ENCODE results near the gene KRT9. TPM values are rescaled to one million over a fixed set of nuclear protein-coding genes. Genes with fewer than 3 reads are reported as not detected.
A peak's percentile ranks its signal among the peaks of the same experiment; 100 is the strongest.
"Not testable (repeated sequence)": the region's sequence is repeated elsewhere in the genome, so short reads cannot be mapped to it uniquely, and the experiment has no call there.

Gene KRT9
- total RNA-seq, 1 experiment from 2014 or later, result not detected

- Histone ChIP-seq H3K4me3 (ENCODE audit: insufficient read depth, low read depth, low read length) (no peak overlapping the region), H3K36me3 (replicated peaks; ENCODE audit: control insufficient read depth, insufficient read depth, low read length) (no peaks in the 10 kb centered on the region), H3K27me3 (ENCODE audit: control insufficient read depth, insufficient read depth, low read length) (peaks cover 5% of the 10 kb centered on the region)
- no peak for DNase-seq
Observed at GRCh38 chr17:41549596-41550039, 22.2 kb downstream of the KRT9 start.

GRCh38 chr17:41548844-41549595 lies 22.8 kb downstream of the KRT9 start:
- Histone ChIP-seq H3K36me3 (replicated peaks; ENCODE audit: control insufficient read depth, insufficient read depth, low read length) (no peaks in the 10 kb centered on the region), H3K4me3 (ENCODE audit: insufficient read depth, low read depth, low read length) (peak overlapping the region; percentile 7; the same call in 1 of the 2 replicates), H3K27me3 (ENCODE audit: control insufficient read depth, insufficient read depth, low read length) (peaks cover 5% of the 10 kb centered on the region)
- peak; percentile 96 for DNase-seq

GRCh38 chr17:41547921-41548843 lies 23.7 kb downstream of the KRT9 start:
- Histone ChIP-seq H3K36me3 (replicated peaks; ENCODE audit: control insufficient read depth, insufficient read depth, low read length) (no peaks in the 10 kb centered on the region), H3K27me3 (ENCODE audit: control insufficient read depth, insufficient read depth, low read length) (peaks cover 5% of the 10 kb centered on the region), H3K4me3 (ENCODE audit: insufficient read depth, low read depth, low read length) (no peak overlapping the region; the same call in 1 of the 2 replicates)
- no peak for DNase-seq

- peak; percentile 66 for DNase-seq
- H3K36me3 ChIP-seq (replicated peaks; ENCODE audit: control insufficient read depth, insufficient read depth, low read length), result no peaks in the 10 kb centered on the region
- peaks cover 5% of the 10 kb centered on the region for H3K27me3 ChIP-seq (ENCODE audit: control insufficient read depth, insufficient read depth, low read length)
- no peak overlapping the region for H3K4me3 ChIP-seq (ENCODE audit: insufficient read depth, low read depth, low read length)
Observed at GRCh38 chr17:41547378-41547841, 24.4 kb downstream of the KRT9 start.

- Histone ChIP-seq H3K36me3 (replicated peaks; ENCODE audit: control insufficient read depth, insufficient read depth, low read length) (no peaks in the 10 kb centered on the region), H3K4me3 (ENCODE audit: insufficient read depth, low read depth, low read length) (no peak overlapping the region), H3K27me3 (ENCODE audit: control insufficient read depth, insufficient read depth, low read length) (peaks cover 5% of the 10 kb centered on the region)
- no peak for DNase-seq
Observed at GRCh38 chr17:41546819-41547218, 25.0 kb downstream of the KRT9 start.

- Histone ChIP-seq H3K36me3 (replicated peaks; ENCODE audit: control insufficient read depth, insufficient read depth, low read length) (no peaks in the 10 kb centered on the region), H3K27me3 (ENCODE audit: control insufficient read depth, insufficient read depth, low read length) (peaks cover 5% of the 10 kb centered on the region), H3K4me3 (ENCODE audit: insufficient read depth, low read depth, low read length) (no peak overlapping the region)
- DNase-seq, result no peak
Observed at GRCh38 chr17:41545829-41546410, 25.9 kb downstream of the KRT9 start.

- Histone ChIP-seq H3K4me3 (ENCODE audit: insufficient read depth, low read depth, low read length) (no peak overlapping the region), H3K27me3 (ENCODE audit: control insufficient read depth, insufficient read depth, low read length) (peaks cover 5% of the 10 kb centered on the region), H3K36me3 (replicated peaks; ENCODE audit: control insufficient read depth, insufficient read depth, low read length) (no peaks in the 10 kb centered on the region)
- no peak for DNase-seq
Observed at GRCh38 chr17:41544935-41545334, 26.9 kb downstream of the KRT9 start.

GRCh38 chr17:41544491-41544892 lies 27.4 kb downstream of the KRT9 start:
- Histone ChIP-seq H3K4me3 (ENCODE audit: insufficient read depth, low read depth, low read length) (no peak overlapping the region), H3K36me3 (replicated peaks; ENCODE audit: control insufficient read depth, insufficient read depth, low read length) (no peaks in the 10 kb centered on the region)
- no peak for DNase-seq

GRCh38 chr17:41542786-41543185 lies 29.1 kb downstream of the KRT9 start:
- H3K4me3 ChIP-seq (ENCODE audit: insufficient read depth, low read depth, low read length); H3K36me3 ChIP-seq (replicated peaks; ENCODE audit: control insufficient read depth, insufficient read depth, low read length); H3K27me3 ChIP-seq (ENCODE audit: control insufficient read depth, insufficient read depth, low read length); DNase-seq: not testable (repeated sequence)

More at GRCh38 chr17:41544491-41544892, 27.4 kb downstream of the KRT9 start:
- peaks cover 5% of the 10 kb centered on the region for H3K27me3 ChIP-seq (ENCODE audit: control insufficient read depth, insufficient read depth, low read length)

- no peak for DNase-seq
- Histone ChIP-seq H3K36me3 (replicated peaks; ENCODE audit: control insufficient read depth, insufficient read depth, low read length) (no peaks in the 10 kb centered on the region), H3K4me3 (ENCODE audit: insufficient read depth, low read depth, low read length) (no peak overlapping the region), H3K27me3 (ENCODE audit: control insufficient read depth, insufficient read depth, low read length) (no peaks in the 10 kb centered on the region)
Observed at GRCh38 chr17:41542357-41542756, 29.5 kb downstream of the KRT9 start.

- Histone ChIP-seq H3K4me3 (ENCODE audit: insufficient read depth, low read depth, low read length) (no peak overlapping the region), H3K27me3 (ENCODE audit: control insufficient read depth, insufficient read depth, low read length) (no peaks in the 10 kb centered on the region), H3K36me3 (replicated peaks; ENCODE audit: control insufficient read depth, insufficient read depth, low read length) (no peaks in the 10 kb centered on the region)
- no peak for DNase-seq
Observed at GRCh38 chr17:41540921-41541625, 30.8 kb downstream of the KRT9 start.

- no peaks in the 10 kb centered on the region for H3K36me3 ChIP-seq (replicated peaks; ENCODE audit: control insufficient read depth, insufficient read depth, low read length)
- peak; percentile 57 for DNase-seq
- H3K27me3 ChIP-seq (ENCODE audit: control insufficient read depth, insufficient read depth, low read length), result no peaks in the 10 kb centered on the region
- H3K4me3 ChIP-seq (ENCODE audit: insufficient read depth, low read depth, low read length), result no peak overlapping the region
Observed at GRCh38 chr17:41539979-41540701, 31.7 kb downstream of the KRT9 start.

- Histone ChIP-seq H3K27me3 (ENCODE audit: control insufficient read depth, insufficient read depth, low read length) (no peaks in the 10 kb centered on the region), H3K36me3 (replicated peaks; ENCODE audit: control insufficient read depth, insufficient read depth, low read length) (no peaks in the 10 kb centered on the region), H3K4me3 (ENCODE audit: insufficient read depth, low read depth, low read length) (no peak overlapping the region)
- DNase-seq, result peak; percentile 48
Observed at GRCh38 chr17:41539071-41539492, 32.8 kb downstream of the KRT9 start.
